ENCODE data around the gene ABCC8.

ABCC8 gene

DNA sequence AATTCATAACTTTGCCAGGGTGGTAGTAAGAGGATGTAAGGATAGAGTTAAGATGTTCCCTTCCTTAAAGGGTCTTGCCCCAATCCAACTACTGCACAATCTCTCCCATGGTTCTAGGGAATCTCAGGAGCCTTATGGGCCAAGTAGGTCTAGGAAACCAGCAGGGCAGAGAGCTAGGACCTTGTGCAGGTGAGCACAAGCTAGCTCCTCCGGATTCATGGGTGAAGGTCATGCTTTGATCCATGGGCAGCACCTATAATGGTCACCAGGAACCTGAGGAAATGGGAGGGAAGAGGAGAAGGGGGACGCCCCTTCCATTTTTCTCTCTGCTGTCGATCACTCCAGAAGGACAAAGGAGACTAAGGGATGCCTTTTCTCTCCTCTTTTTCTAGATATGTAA is 105.0 kb downstream of the ABCC8 start:
- POLR2A ChIA-PET: no interaction called here
- H3K27me3 ChIP-seq (replicated peaks in 2 of 5; ENCODE audit: control insufficient read depth in 4 of 5, insufficient read depth in 5 of 5, low read length in 4 of 5): no peaks in the 10 kb centered on the region
- H3K27ac ChIP-seq (ENCODE audit: insufficient read depth in 1 of 2, low read depth in 1 of 2, low read length in 2 of 2, poor library complexity in 1 of 2, severe bottlenecking in 2 of 2): no peak overlapping the region
- H3K4me1 ChIP-seq (ENCODE audit: control extremely low read depth in 1 of 4, control insufficient read depth in 4 of 4, insufficient read depth in 4 of 4, low read length in 3 of 4): no peaks in the 10 kb centered on the region
- peaks cover 0 to 78% (median 23%) of the 10 kb centered on the region in 4 experiments for H3K36me3 ChIP-seq (ENCODE audit: control insufficient read depth in 4 of 4, insufficient read depth in 4 of 4, low read length in 3 of 4)
- no peak overlapping the region for H3K4me3 ChIP-seq (ENCODE audit: control insufficient read depth in 1 of 7, extremely low read depth in 1 of 7, insufficient read depth in 4 of 7, low read depth in 2 of 7, low read length in 6 of 7)
- WGBS (ENCODE audit: insufficient coverage): 42% methylated on average over 2 of the region's 3 CpGs
- H3K9me3 ChIP-seq (ENCODE audit: control extremely low read depth in 1 of 5, control insufficient read depth in 4 of 5, insufficient read depth in 2 of 5, low read depth in 1 of 5, low read length in 4 of 5): peaks cover 8 to 96% (median 53%) of the 10 kb centered on the region in 5 experiments
- CTCF ChIA-PET: interaction anchor here (1.2 to 1.4 kb wide), 2 partner anchors 17 to 18 kb away, joined by 3 to 5 read pairs; no protein-coding TSS in a partner anchor
- peak in 2 of 3 donors; percentile 47 to 53 for DNase-seq

DNA sequence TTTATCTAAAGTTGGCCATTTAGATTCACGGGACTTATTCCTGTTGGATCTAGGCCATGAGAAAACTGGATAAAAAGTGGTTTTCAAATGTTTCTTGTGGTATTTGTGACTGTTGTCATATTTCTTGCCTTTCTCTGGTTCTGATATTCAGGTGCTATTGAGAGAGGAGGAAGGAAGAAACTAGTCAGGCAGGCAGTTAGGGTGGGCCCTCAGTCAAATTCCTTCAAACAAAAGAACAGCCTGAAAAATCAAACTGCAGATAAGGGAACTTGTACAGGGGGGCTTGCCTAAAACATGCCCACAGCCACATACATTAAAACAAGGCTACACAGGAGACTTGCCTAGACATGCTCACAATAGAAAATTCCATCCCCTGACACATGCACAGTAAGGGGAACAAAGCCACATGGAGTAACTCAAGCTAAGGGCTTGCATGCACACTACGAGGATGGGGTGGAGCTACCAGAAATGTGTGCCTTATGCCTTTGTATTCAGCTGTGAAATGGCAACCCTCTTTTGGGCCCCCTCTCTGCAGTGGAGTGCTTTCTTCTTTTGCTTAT is 106.9 kb downstream of the ABCC8 start:
- CTCF ChIA-PET: interaction anchor here (1.7 kb wide), 1 partner anchor 14 kb away, joined by 7 read pairs; no protein-coding TSS in a partner anchor
- 95% methylated on average over 2 of the region's 2 CpGs for WGBS (ENCODE audit: insufficient coverage)
- H3K4me1 ChIP-seq (ENCODE audit: control extremely low read depth in 1 of 4, control insufficient read depth in 4 of 4, insufficient read depth in 4 of 4, low read length in 3 of 4): no peaks in the 10 kb centered on the region
- H3K27ac ChIP-seq (ENCODE audit: insufficient read depth in 1 of 2, low read depth in 1 of 2, low read length in 2 of 2, poor library complexity in 1 of 2, severe bottlenecking in 2 of 2): no peak overlapping the region
- H3K4me3 ChIP-seq (ENCODE audit: control insufficient read depth in 1 of 7, extremely low read depth in 1 of 7, insufficient read depth in 4 of 7, low read depth in 2 of 7, low read length in 6 of 7): no peak overlapping the region
- no peaks in the 10 kb centered on the region for H3K27me3 ChIP-seq (replicated peaks in 2 of 5; ENCODE audit: control insufficient read depth in 4 of 5, insufficient read depth in 5 of 5, low read length in 4 of 5)
- H3K36me3 ChIP-seq (ENCODE audit: control insufficient read depth in 4 of 4, insufficient read depth in 4 of 4, low read length in 3 of 4): peaks cover 0 to 72% (median 24%) of the 10 kb centered on the region in 4 experiments
- peaks cover 6 to 83% (median 53%) of the 10 kb centered on the region in 5 experiments for H3K9me3 ChIP-seq (ENCODE audit: control extremely low read depth in 1 of 5, control insufficient read depth in 4 of 5, insufficient read depth in 2 of 5, low read depth in 1 of 5, low read length in 4 of 5)
- DNase-seq: peak in 1 of 3 donors; percentile 13
- POLR2A ChIA-PET: no interaction called here

DNA sequence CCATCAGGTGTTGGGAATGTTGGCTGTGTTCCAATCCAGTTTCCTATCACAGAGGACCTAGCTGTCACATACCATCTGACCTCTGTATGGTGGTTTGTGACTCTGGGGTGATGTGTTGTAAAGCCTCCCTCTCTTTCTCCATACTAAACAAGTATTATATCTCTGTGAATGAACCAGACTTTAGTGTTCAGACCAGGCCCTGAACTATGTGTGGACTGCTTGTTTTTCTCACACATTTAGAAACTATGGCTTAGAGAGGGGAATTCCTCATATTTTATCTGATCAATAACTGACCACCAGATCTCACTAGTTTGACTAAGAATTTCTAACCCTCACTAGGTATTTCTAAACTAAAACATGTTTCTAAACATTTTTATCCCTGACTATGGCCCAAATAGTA is 107.6 kb downstream of the ABCC8 start:
- no peaks in the 10 kb centered on the region for H3K4me1 ChIP-seq (ENCODE audit: control extremely low read depth in 1 of 4, control insufficient read depth in 4 of 4, insufficient read depth in 4 of 4, low read length in 3 of 4)
- ChIA-PET CTCF (interaction anchor here (1.5 to 1.7 kb wide), 2 partner anchors 14 to 15 kb away, joined by 3 to 7 read pairs; no protein-coding TSS in a partner anchor), POLR2A (no interaction called here)
- H3K4me3 ChIP-seq (ENCODE audit: control insufficient read depth in 1 of 7, extremely low read depth in 1 of 7, insufficient read depth in 4 of 7, low read depth in 2 of 7, low read length in 6 of 7): peak overlapping the region in 1 of 7 experiments; percentile 9
- H3K27me3 ChIP-seq (replicated peaks in 2 of 5; ENCODE audit: control insufficient read depth in 4 of 5, insufficient read depth in 5 of 5, low read length in 4 of 5): no peaks in the 10 kb centered on the region
- no peak overlapping the region for H3K27ac ChIP-seq (ENCODE audit: insufficient read depth in 1 of 2, low read depth in 1 of 2, low read length in 2 of 2, poor library complexity in 1 of 2, severe bottlenecking in 2 of 2)
- H3K36me3 ChIP-seq (ENCODE audit: control insufficient read depth in 4 of 4, insufficient read depth in 4 of 4, low read length in 3 of 4): peaks cover 0 to 69% (median 24%) of the 10 kb centered on the region in 4 experiments
- H3K9me3 ChIP-seq (ENCODE audit: control extremely low read depth in 1 of 5, control insufficient read depth in 4 of 5, insufficient read depth in 2 of 5, low read depth in 1 of 5, low read length in 4 of 5): peaks cover 6 to 76% (median 53%) of the 10 kb centered on the region in 5 experiments
- no peak for DNase-seq

DNA sequence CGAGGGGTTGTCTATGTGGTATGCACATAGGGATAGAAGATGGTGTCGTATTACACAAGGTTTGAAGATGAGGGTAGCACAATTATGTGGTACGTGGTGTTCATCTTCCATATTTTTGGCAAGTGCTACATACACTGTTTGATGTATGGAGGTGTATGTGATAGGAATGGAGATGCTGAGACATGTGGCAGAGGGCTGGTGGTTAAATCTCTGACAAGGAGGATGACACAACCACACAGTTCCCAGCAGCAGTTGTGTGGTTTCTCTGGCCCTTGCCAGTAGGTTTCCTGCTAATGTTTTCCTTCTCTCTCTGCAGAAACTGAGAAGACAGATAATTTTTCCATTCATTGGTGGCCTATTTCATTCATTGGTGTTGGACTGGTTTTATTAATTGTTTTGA is 108.1 kb downstream of the ABCC8 start:
- POLR2A ChIA-PET: no interaction called here
- H3K9me3 ChIP-seq (ENCODE audit: control extremely low read depth in 1 of 5, control insufficient read depth in 4 of 5, insufficient read depth in 2 of 5, low read depth in 1 of 5, low read length in 4 of 5): peaks cover 6 to 71% (median 49%) of the 10 kb centered on the region in 5 experiments
- WGBS (ENCODE audit: insufficient coverage): 96% methylated on average over 3 of the region's 3 CpGs

DNA sequence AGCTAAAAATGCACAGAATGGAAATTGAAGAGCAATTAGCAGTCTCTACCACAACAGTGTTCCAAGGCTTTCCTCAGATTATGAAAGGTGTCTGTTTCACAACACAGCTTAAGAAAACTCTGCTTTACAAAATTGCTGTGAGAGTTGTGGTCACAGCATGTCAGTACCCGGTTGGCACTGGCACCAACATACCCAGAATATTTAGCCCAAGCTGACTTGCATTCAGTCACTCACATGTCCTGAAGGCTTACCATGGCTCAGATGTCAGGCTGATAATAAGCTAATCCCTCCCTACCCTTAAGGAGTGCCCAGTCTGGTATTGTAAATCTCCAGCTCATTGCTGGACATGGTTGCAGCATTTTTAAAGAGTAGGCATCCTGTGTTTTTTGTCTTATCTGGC is 110.2 kb downstream of the ABCC8 start:
- POLR2A ChIA-PET: no interaction called here
- DNase-seq: no peak
- CTCF ChIA-PET: interaction anchor here (1.0 to 1.7 kb wide), 6 partner anchors 11 to 21 kb away, joined by 3 to 10 read pairs (median 4); no protein-coding TSS in a partner anchor
- H3K4me3 ChIP-seq (ENCODE audit: control insufficient read depth in 1 of 7, extremely low read depth in 1 of 7, insufficient read depth in 4 of 7, low read depth in 2 of 7, low read length in 6 of 7): no peak overlapping the region
- 100% methylated on average over 1 of the region's 1 CpG for WGBS (ENCODE audit: insufficient coverage)
- peaks cover 6 to 50% (median 33%) of the 10 kb centered on the region in 5 experiments for H3K9me3 ChIP-seq (ENCODE audit: control extremely low read depth in 1 of 5, control insufficient read depth in 4 of 5, insufficient read depth in 2 of 5, low read depth in 1 of 5, low read length in 4 of 5)
- H3K36me3 ChIP-seq (ENCODE audit: control insufficient read depth in 4 of 4, insufficient read depth in 4 of 4, low read length in 3 of 4): peaks cover 0 to 46% (median 15%) of the 10 kb centered on the region in 4 experiments
- no peak overlapping the region for H3K27ac ChIP-seq (ENCODE audit: insufficient read depth in 1 of 2, low read depth in 1 of 2, low read length in 2 of 2, poor library complexity in 1 of 2, severe bottlenecking in 2 of 2)
- H3K27me3 ChIP-seq (replicated peaks in 2 of 5; ENCODE audit: control insufficient read depth in 4 of 5, insufficient read depth in 5 of 5, low read length in 4 of 5): no peaks in the 10 kb centered on the region
- H3K4me1 ChIP-seq (ENCODE audit: control extremely low read depth in 1 of 4, control insufficient read depth in 4 of 4, insufficient read depth in 4 of 4, low read length in 3 of 4): no peaks in the 10 kb centered on the region

More for the DNA sequence above, 108.1 kb downstream of the ABCC8 start:
- no peak for DNase-seq
- peak overlapping the region in 1 of 7 experiments; percentile 9 for H3K4me3 ChIP-seq (ENCODE audit: control insufficient read depth in 1 of 7, extremely low read depth in 1 of 7, insufficient read depth in 4 of 7, low read depth in 2 of 7, low read length in 6 of 7)
- no peak overlapping the region for H3K27ac ChIP-seq (ENCODE audit: insufficient read depth in 1 of 2, low read depth in 1 of 2, low read length in 2 of 2, poor library complexity in 1 of 2, severe bottlenecking in 2 of 2)
- CTCF ChIA-PET: interaction anchor here (1.5 kb wide), 1 partner anchor 14 kb away, joined by 3 read pairs; no protein-coding TSS in a partner anchor
- no peaks in the 10 kb centered on the region for H3K27me3 ChIP-seq (replicated peaks in 2 of 5; ENCODE audit: control insufficient read depth in 4 of 5, insufficient read depth in 5 of 5, low read length in 4 of 5)
- peaks cover 0 to 63% (median 23%) of the 10 kb centered on the region in 4 experiments for H3K36me3 ChIP-seq (ENCODE audit: control insufficient read depth in 4 of 4, insufficient read depth in 4 of 4, low read length in 3 of 4)
- H3K4me1 ChIP-seq (ENCODE audit: control extremely low read depth in 1 of 4, control insufficient read depth in 4 of 4, insufficient read depth in 4 of 4, low read length in 3 of 4): no peaks in the 10 kb centered on the region

DNA sequence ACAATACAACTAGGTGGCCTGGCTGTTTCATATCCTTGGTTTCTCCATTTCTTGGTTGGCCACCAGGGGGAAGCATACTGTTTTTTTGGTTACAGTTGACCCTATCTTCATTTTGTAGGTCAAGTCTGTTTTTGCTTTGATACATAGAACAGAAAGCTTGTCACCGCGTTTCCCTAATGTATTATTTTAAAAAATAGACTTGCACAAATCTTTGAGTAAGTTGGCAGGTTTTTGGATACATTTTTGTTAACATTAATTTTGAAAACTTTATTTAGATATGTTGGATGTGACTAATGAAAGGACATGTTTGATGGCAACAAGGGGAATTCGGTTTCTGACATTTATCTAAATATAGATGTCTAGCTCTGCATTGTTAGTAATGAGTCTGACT is 122.0 kb downstream of the ABCC8 start:
- no peak overlapping the region for H3K4me3 ChIP-seq (ENCODE audit: control insufficient read depth in 1 of 7, extremely low read depth in 1 of 7, insufficient read depth in 4 of 7, low read depth in 2 of 7, low read length in 6 of 7)
- CTCF ChIA-PET: interaction anchor here (0.6 to 2.4 kb wide), 13 partner anchors 10 to 169 kb away, joined by 3 to 9 read pairs (median 4); no protein-coding TSS in a partner anchor
- POLR2A ChIA-PET: no interaction called here
- H3K9me3 ChIP-seq (ENCODE audit: control extremely low read depth in 1 of 5, control insufficient read depth in 4 of 5, insufficient read depth in 2 of 5, low read depth in 1 of 5, low read length in 4 of 5): peaks cover 0 to 8% (median 2%) of the 10 kb centered on the region in 5 experiments
- H3K27ac ChIP-seq (ENCODE audit: insufficient read depth in 1 of 2, low read depth in 1 of 2, low read length in 2 of 2, poor library complexity in 1 of 2, severe bottlenecking in 2 of 2): no peak overlapping the region
- peaks cover 10 to 40% (median 27%) of the 10 kb centered on the region in 4 experiments for H3K4me1 ChIP-seq (ENCODE audit: control extremely low read depth in 1 of 4, control insufficient read depth in 4 of 4, insufficient read depth in 4 of 4, low read length in 3 of 4)
- peak; percentile 82 to 87 (median 86) for DNase-seq
- peaks cover 0 to 5% (median 1%) of the 10 kb centered on the region in 4 experiments for H3K36me3 ChIP-seq (ENCODE audit: control insufficient read depth in 4 of 4, insufficient read depth in 4 of 4, low read length in 3 of 4)
- peaks cover 0 to 23% (median 4%) of the 10 kb centered on the region in 5 experiments for H3K27me3 ChIP-seq (replicated peaks in 2 of 5; ENCODE audit: control insufficient read depth in 4 of 5, insufficient read depth in 5 of 5, low read length in 4 of 5)
- whole genome bisulfite sequencing (ENCODE audit: insufficient coverage): no CpG with 5 or more reads among the region's 3 CpGs
